ENCODE measurements around the gene ACOXL. TPM values are rescaled to one million over a fixed set of nuclear protein-coding genes. Genes with fewer than 3 reads are reported as not detected.

Gene ACOXL
- total RNA-seq, 8 experiments from 2014 or later = 0.15 to 0.59 (median 0.20) TPM

- in situ Hi-C loops (cut with MboI; ENCODE audit: low pct_unique_long_range_greater_than_20kb in 2 of 9, low sequenced_read_pairs in 9 of 9, unreplicated experiment in 9 of 9) = no loop called here
- ATAC-seq (replicated peaks in 6 of 8) = peak in 1 of 8 experiments; percentile 27
- Histone ChIP-seq H3K27ac (no peak overlapping the region), H3K4me1 (replicated peaks in 1 of 2) (peaks cover 0 to 19% of the 10 kb centered on the region in 2 donors), H3K4me3 (no peak overlapping the region)
- WGBS, 10 experiments = 68 to 100% (median 83%) methylated on average over 2 to 5 of the region's 5 CpGs; no CpG with 5 or more reads in 2 of the 10 experiments
These were observed 427.3 kb downstream of the ACOXL start for GRCh38 chr2:111159641-111160040.

GRCh38 chr2:111160758-111161157 lies 428.4 kb downstream of the ACOXL start:
- in situ Hi-C loops (cut with MboI; ENCODE audit: low pct_unique_long_range_greater_than_20kb in 2 of 9, low sequenced_read_pairs in 9 of 9, unreplicated experiment in 9 of 9) = no loop called here
- WGBS, 10 experiments = 19 to 100% (median 98%) methylated on average over 1 to 3 of the region's 3 CpGs; no CpG with 5 or more reads in 6 of the 10 experiments
- Histone ChIP-seq H3K4me1 (replicated peaks in 1 of 2) (peaks cover 0 to 15% of the 10 kb centered on the region in 2 donors), H3K27ac (no peak overlapping the region), H3K4me3 (no peak overlapping the region)
- ATAC-seq (replicated peaks in 6 of 8) = peak in 3 of 8 experiments; percentile 9 to 94 (median 86)

GRCh38 chr2:111161971-111162370 lies 429.6 kb downstream of the ACOXL start:
- peaks cover 0 to 15% of the 10 kb centered on the region in 2 donors for H3K4me1 ChIP-seq (replicated peaks in 1 of 2)
- peak in 1 of 8 experiments; percentile 26 for ATAC-seq (replicated peaks in 6 of 8)
- H3K4me3 ChIP-seq = no peak overlapping the region
- no peak overlapping the region for H3K27ac ChIP-seq
- WGBS, 10 experiments = 0 to 100% (median 99%) methylated on average over 1 to 11 of the region's 12 CpGs; no CpG with 5 or more reads in 2 of the 10 experiments
- in situ Hi-C loops (cut with MboI; ENCODE audit: low pct_unique_long_range_greater_than_20kb in 2 of 9, low sequenced_read_pairs in 9 of 9, unreplicated experiment in 9 of 9) = no loop called here

- Histone ChIP-seq H3K4me1 (replicated peaks in 1 of 2) (peaks cover 0 to 10% of the 10 kb centered on the region in 2 donors), H3K27ac (no peak overlapping the region), H3K4me3 (no peak overlapping the region)
- in situ Hi-C loops (cut with MboI; ENCODE audit: low pct_unique_long_range_greater_than_20kb in 2 of 9, low sequenced_read_pairs in 9 of 9, unreplicated experiment in 9 of 9) = no loop called here
- 59 to 100% (median 96%) methylated on average over 1 to 5 of the region's 12 CpGs; no CpG with 5 or more reads in 2 of the 10 experiments for WGBS, 10 experiments
- peak in 2 of 8 experiments; percentile 50 to 52 for ATAC-seq (replicated peaks in 6 of 8)
These were observed 430.5 kb downstream of the ACOXL start for GRCh38 chr2:111162718-111163331.

- in situ Hi-C loops (cut with MboI; ENCODE audit: low pct_unique_long_range_greater_than_20kb in 2 of 9, low sequenced_read_pairs in 9 of 9, unreplicated experiment in 9 of 9) = no loop called here
- Histone ChIP-seq H3K4me3 (no peak overlapping the region), H3K4me1 (replicated peaks in 1 of 2) (peaks cover 0 to 9% of the 10 kb centered on the region in 2 donors), H3K27ac (no peak overlapping the region)
- WGBS, 10 experiments = 58 to 100% (median 75%) methylated on average over 1 to 11 of the region's 12 CpGs; no CpG with 5 or more reads in 1 of the 10 experiments
- ATAC-seq (replicated peaks in 6 of 8) = no peak
These were observed 431.7 kb downstream of the ACOXL start for GRCh38 chr2:111164078-111164477.

- ATAC-seq (replicated peaks in 6 of 8) = peak in 5 of 8 experiments; percentile 14 to 84 (median 41)
- no peak overlapping the region for H3K27ac ChIP-seq
- in situ Hi-C loops (cut with MboI; ENCODE audit: low pct_unique_long_range_greater_than_20kb in 2 of 9, low sequenced_read_pairs in 9 of 9, unreplicated experiment in 9 of 9) = no loop called here
- 50 to 100% (median 96%) methylated on average over 1 to 6 of the region's 7 CpGs; no CpG with 5 or more reads in 1 of the 10 experiments for WGBS, 10 experiments
- H3K4me1 ChIP-seq (replicated peaks in 1 of 2) = peaks cover 0 to 9% of the 10 kb centered on the region in 2 donors
- no peak overlapping the region for H3K4me3 ChIP-seq
These were observed 432.7 kb downstream of the ACOXL start for GRCh38 chr2:111165084-111165483.

- in situ Hi-C loops (cut with MboI; ENCODE audit: low pct_unique_long_range_greater_than_20kb in 2 of 9, low sequenced_read_pairs in 9 of 9, unreplicated experiment in 9 of 9) = no loop called here
These were observed 433.7 kb downstream of the ACOXL start for GRCh38 chr2:111166115-111166514.

GRCh38 chr2:111167076-111167862 lies 434.9 kb downstream of the ACOXL start:
- peaks cover 0 to 9% of the 10 kb centered on the region in 2 donors for H3K4me1 ChIP-seq (replicated peaks in 1 of 2)
- 77 to 100% (median 94%) methylated on average over 1 to 8 of the region's 9 CpGs; no CpG with 5 or more reads in 1 of the 10 experiments for WGBS, 10 experiments

More at GRCh38 chr2:111166115-111166514, 433.7 kb downstream of the ACOXL start:
- WGBS, 10 experiments = 60 to 100% (median 96%) methylated on average over 1 to 3 of the region's 5 CpGs; no CpG with 5 or more reads in 2 of the 10 experiments
- no peak for ATAC-seq (replicated peaks in 6 of 8)
- Histone ChIP-seq H3K4me1 (replicated peaks in 1 of 2) (peaks cover 0 to 9% of the 10 kb centered on the region in 2 donors), H3K27ac (no peak overlapping the region), H3K4me3 (no peak overlapping the region)

GRCh38 chr2:111167863-111168162 lies 435.4 kb downstream of the ACOXL start:
- WGBS, 10 experiments = 74 to 100% (median 92%) methylated on average over 3 to 4 of the region's 4 CpGs; no CpG with 5 or more reads in 5 of the 10 experiments

More at GRCh38 chr2:111167076-111167862, 434.9 kb downstream of the ACOXL start:
- no peak for ATAC-seq (replicated peaks in 6 of 8)
- Histone ChIP-seq H3K27ac (no peak overlapping the region), H3K4me3 (no peak overlapping the region)
- in situ Hi-C loops (cut with MboI; ENCODE audit: low pct_unique_long_range_greater_than_20kb in 2 of 9, low sequenced_read_pairs in 9 of 9, unreplicated experiment in 9 of 9) = no loop called here

More at GRCh38 chr2:111167863-111168162, 435.4 kb downstream of the ACOXL start:
- Histone ChIP-seq H3K4me1 (replicated peaks in 1 of 2) (peaks cover 0 to 7% of the 10 kb centered on the region in 2 donors), H3K4me3 (no peak overlapping the region), H3K27ac (no peak overlapping the region)
- ATAC-seq (replicated peaks in 6 of 8) = no peak
- in situ Hi-C loops (cut with MboI; ENCODE audit: low pct_unique_long_range_greater_than_20kb in 2 of 9, low sequenced_read_pairs in 9 of 9, unreplicated experiment in 9 of 9) = no loop called here

Other genes starting within 250 kb of the ACOXL start
- 10 to 100 TPM; 19.7 to 47.3 (median 27.0) TPM for gene RGPD6, start 155.4 kb upstream of the ACOXL start, total RNA-seq
- gene BUB1, start 54.5 kb upstream of the ACOXL start, total RNA-seq = 100 to 1,000 TPM in 1 of 8 experiments, 10 to 100 TPM in 3, 1 to 10 TPM in 3, under 1 TPM in 1; 0.76 to 112 (median 17.4) TPM